ENCODE data around the gene ASCL4.
"Not testable (repeated sequence)": the region's sequence is repeated elsewhere in the genome, so short reads cannot be mapped to it uniquely, and the experiment has no call there.

The ASCL4 gene

GRCh38 chr12:107774349-107775029 is at the start of gene ASCL4:
TSS of gene ASCL4 (plus strand) at chr12:107774704. CDS start at chr12:107775219, 515 bp downstream.
- DNase-seq: peak in 1 of 2 experiments; percentile 3

GRCh38 chr12:107727327-107727726 is 47.2 kb upstream of the ASCL4 start:
- DNase-seq: not testable (repeated sequence)

- DNase-seq: not testable (repeated sequence)
Measured at GRCh38 chr12:107727742-107728141, 46.8 kb upstream of the ASCL4 start.

GRCh38 chr12:107730618-107731341 is 43.7 kb upstream of the ASCL4 start:
- no peak for DNase-seq

- no peak for DNase-seq
Measured at GRCh38 chr12:107731366-107731765, 43.1 kb upstream of the ASCL4 start.

- DNase-seq: no peak
Measured at GRCh38 chr12:107732365-107732764, 42.1 kb upstream of the ASCL4 start.

GRCh38 chr12:107734139-107734538 is 40.4 kb upstream of the ASCL4 start:
- peak in 1 of 2 experiments; percentile 10 for DNase-seq

GRCh38 chr12:107735763-107736162 is 38.7 kb upstream of the ASCL4 start:
- peak; percentile 77 to 81 for DNase-seq

GRCh38 chr12:107736914-107737313 is 37.6 kb upstream of the ASCL4 start:
- no peak for DNase-seq

- no peak for DNase-seq
Measured at GRCh38 chr12:107748472-107748871, 26.0 kb upstream of the ASCL4 start.

GRCh38 chr12:107749083-107749482 is 25.4 kb upstream of the ASCL4 start:
- DNase-seq: no peak

GRCh38 chr12:107759410-107759809 is 15.1 kb upstream of the ASCL4 start:
- no peak for DNase-seq

- peak in 1 of 2 experiments; percentile 27 for DNase-seq
Measured at GRCh38 chr12:107760207-107760808, 14.2 kb upstream of the ASCL4 start.

- DNase-seq: peak; percentile 81 to 95
Measured at GRCh38 chr12:107760809-107761501, 13.5 kb upstream of the ASCL4 start, which contains the start of gene PRDM4. TSS of gene PRDM4 (minus strand) at chr12:107761137. CDS start at chr12:107760515, 622 bp downstream.

- peak in 1 of 2 experiments; percentile 34 for DNase-seq
Measured at GRCh38 chr12:107761502-107761904, 13.0 kb upstream of the ASCL4 start.

GRCh38 chr12:107762874-107763273 is 11.6 kb upstream of the ASCL4 start:
- no peak for DNase-seq

- DNase-seq: no peak
Measured at GRCh38 chr12:107764626-107765025, 9.9 kb upstream of the ASCL4 start.

GRCh38 chr12:107765316-107765715 is 9.2 kb upstream of the ASCL4 start:
- DNase-seq: no peak

- DNase-seq: no peak
Measured at GRCh38 chr12:107767466-107767865, 7.0 kb upstream of the ASCL4 start.

- DNase-seq: peak; percentile 34 to 65
Measured at GRCh38 chr12:107775093-107775721, 703 bp downstream of the ASCL4 start.

- peak in 1 of 2 experiments; percentile 11 for DNase-seq
Measured at GRCh38 chr12:107776171-107776570, 1.7 kb downstream of the ASCL4 start.

- no peak for DNase-seq
Measured at GRCh38 chr12:107778383-107779025, 4.0 kb downstream of the ASCL4 start.

Measured in NCI-H524 (cell line).